ENCODE results near the gene PER2. TPM values are rescaled to one million over a fixed set of nuclear protein-coding genes. Genes with fewer than 3 reads are reported as not detected.
A peak's percentile ranks its signal among the peaks of the same experiment; 100 is the strongest.

The PER2 gene
- total RNA-seq, 4 donors from 2014 or later: 15.6 to 65.2 (median 38.2) TPM

DNA sequence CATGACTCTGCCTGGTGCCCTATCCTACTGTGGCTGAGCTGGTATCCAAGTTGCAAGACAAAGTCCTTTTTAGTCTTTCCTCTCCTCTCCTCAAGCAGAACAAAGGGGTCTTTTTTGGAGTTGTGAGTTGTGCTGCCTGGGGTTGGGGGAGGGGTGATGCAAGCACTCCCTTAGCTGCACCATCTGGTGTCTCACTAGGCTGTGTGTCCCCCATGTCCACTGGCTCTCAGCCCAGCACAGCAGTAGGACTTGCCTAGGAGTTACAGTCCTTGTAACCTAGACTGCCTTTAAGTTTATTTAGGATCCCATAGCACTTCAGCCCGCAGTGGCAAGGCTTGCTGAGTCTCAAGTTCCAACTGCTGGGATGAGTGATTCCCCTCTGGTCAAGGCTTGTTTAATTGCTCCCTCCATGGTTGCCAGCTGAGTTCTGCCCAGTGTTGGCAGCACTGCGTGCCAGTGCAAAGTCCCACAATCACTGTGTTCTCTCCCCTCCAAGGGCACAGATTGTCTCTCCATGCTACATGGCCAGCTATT is 71.7 kb downstream of the PER2 start:
- Histone ChIP-seq H3K36me3 (no peaks in the 10 kb centered on the region), H3K4me1 (no peaks in the 10 kb centered on the region), H3K9me3 (no peaks in the 10 kb centered on the region), H3K27ac (no peak overlapping the region), H3K27me3 (no peaks in the 10 kb centered on the region), H3K4me3 (no peak overlapping the region)
- DNase-seq: no peak
- no peak for TF ChIP-seq POLR2A (IDR thresholded peaks at IDR 0.05)
- TF ChIP-seq, protein P1, sequence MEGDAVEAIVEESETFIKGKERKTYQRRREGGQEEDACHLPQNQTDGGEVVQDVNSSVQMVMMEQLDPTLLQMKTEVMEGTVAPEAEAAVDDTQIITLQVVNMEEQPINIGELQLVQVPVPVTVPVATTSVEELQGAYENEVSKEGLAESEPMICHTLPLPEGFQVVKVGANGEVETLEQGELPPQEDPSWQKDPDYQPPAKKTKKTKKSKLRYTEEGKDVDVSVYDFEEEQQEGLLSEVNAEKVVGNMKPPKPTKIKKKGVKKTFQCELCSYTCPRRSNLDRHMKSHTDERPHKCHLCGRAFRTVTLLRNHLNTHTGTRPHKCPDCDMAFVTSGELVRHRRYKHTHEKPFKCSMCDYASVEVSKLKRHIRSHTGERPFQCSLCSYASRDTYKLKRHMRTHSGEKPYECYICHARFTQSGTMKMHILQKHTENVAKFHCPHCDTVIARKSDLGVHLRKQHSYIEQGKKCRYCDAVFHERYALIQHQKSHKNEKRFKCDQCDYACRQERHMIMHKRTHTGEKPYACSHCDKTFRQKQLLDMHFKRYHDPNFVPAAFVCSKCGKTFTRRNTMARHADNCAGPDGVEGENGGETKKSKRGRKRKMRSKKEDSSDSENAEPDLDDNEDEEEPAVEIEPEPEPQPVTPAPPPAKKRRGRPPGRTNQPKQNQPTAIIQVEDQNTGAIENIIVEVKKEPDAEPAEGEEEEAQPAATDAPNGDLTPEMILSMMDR (IDR thresholded peaks at IDR 0.05): no peak

DNA sequence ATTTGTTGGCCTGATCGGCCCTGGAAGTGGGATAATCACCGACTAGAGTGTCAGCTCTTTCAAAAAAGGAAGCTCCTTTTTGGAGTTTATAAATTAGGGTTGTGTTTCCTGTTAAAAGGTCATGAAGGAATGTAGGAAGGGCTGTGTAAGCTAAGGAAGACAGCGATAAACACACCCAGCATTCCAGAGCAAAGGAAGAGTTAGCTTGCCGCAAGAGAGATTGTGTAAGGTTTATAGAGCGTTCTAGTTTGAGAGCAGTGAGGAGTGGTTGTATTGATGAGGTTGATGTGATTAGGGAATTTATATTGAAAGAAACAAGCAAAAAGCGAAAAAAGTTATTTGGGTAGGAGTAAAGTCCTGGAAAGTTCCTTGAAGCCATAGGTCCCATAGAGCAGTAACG is 81.4 kb downstream of the PER2 start:
- Histone ChIP-seq H3K27ac (no peak overlapping the region), H3K4me3 (no peak overlapping the region), H3K4me1 (peaks cover 0 to 9% (median under 1%) of the 10 kb centered on the region in 4 donors), H3K36me3 (no peaks in the 10 kb centered on the region), H3K9me3 (no peaks in the 10 kb centered on the region), H3K27me3 (no peaks in the 10 kb centered on the region)
- no peak for DNase-seq
- TF ChIP-seq, protein P1 (IDR thresholded peaks at IDR 0.05): no peak
- TF ChIP-seq POLR2A (IDR thresholded peaks at IDR 0.05): no peak

DNA sequence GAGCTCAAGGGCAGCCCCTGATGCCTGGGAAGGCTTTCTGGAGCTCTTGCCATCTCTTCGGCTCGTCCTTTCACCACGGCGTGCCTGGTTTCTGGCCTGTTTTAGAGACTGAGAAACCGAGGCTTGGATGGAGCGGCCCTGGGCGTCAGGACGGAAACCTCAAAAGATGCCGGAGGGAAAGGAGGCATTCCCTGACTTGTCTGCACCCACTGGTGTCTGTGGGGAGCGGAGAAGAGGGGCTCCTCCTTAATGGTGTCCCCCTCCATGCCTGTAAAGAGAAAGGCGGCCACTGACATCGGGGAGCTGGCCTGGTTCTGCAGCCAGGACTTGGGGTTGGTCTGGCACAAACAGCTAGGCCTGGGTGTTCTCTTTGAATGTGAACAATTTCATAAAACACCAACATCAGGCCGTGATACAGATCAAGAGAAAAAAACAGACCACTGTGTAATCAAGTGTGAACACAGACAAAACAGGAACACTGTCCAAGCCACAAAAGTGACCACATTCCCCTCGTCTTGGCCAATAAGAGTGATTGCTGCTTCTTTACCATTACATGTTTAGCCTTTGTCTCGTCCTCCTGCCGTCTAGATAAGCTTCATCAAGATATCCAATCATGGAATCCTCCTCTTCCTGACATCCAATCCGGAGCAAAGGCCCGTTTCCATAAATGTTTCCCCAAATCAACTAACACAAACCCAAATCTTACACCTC is 84.3 kb downstream of the PER2 start:
- peak overlapping the region; percentile 68 to 99 (median 83) for H3K4me3 ChIP-seq
- peaks cover 0 to 26% (median 5%) of the 10 kb centered on the region in 4 donors for H3K4me1 ChIP-seq
- no peaks in the 10 kb centered on the region for H3K27me3 ChIP-seq
- H3K27ac ChIP-seq: peak overlapping the region; percentile 88 to 98 (median 94)
- peak in 2 of 3 donors; percentile 60 to 63 for DNase-seq
- no peak for TF ChIP-seq POLR2A (IDR thresholded peaks at IDR 0.05)
- TF ChIP-seq, protein P1 (IDR thresholded peaks at IDR 0.05): no peak
- H3K36me3 ChIP-seq: no peaks in the 10 kb centered on the region
- H3K9me3 ChIP-seq: no peaks in the 10 kb centered on the region

DNA sequence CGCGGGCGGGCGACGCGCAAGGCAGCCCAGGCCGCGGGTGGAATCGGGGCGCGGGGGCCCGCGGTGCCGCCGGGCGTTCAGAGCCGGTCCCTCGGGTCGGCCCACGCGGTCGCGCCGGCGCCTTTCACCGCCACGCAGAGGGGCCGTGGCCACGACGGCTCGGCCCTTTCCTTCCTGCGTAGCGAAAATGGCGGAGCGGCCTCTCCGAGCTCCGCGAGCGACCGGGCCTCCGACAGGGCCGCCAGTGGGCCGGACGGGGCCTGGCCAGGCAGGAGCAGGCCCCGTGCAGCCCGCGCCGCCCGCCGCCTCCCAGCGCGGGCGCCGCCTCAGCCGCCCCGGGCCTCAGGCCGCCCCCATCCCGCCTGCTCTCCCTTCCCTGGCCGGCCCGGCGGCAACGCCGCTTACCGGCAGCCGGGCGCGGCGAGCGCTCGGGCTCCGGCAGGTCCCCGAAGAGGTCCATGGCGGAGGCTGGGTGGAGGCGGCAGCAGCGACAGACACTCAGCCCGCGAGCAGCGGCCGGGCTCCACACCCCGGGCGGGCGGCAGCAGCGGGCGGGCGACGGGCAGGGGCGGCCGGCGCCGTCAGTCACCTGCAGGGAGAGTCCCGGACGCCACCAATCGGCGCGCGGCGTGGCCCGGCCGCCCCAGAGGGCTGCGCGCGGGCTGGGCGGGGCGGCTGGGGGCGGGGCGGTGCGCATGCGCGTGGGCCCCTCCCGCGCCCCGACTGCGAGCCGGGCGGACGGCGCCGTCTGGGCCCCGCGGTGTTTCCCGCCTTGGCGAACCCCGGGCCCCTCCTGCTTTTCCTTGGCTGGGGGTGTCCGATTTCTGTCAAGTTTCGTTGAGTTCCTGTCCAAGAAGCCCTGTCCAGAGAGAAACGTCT is 85.1 kb downstream of the PER2 start, which contains the start of gene ILKAP:
Gene ILKAP (minus strand): TSS at position 602 of the 879 bp plus-strand sequence. CDS start 142 bp downstream, at position 460.
- no peaks in the 10 kb centered on the region for H3K36me3 ChIP-seq
- H3K9me3 ChIP-seq: no peaks in the 10 kb centered on the region
- H3K27ac ChIP-seq: peak within 1 kb of the TSS; percentile 88 to 98 (median 94)
- TF ChIP-seq, protein P1 (IDR thresholded peaks at IDR 0.05): no peak
- TF ChIP-seq POLR2A (IDR thresholded peaks at IDR 0.05): peak; percentile 50 to 86
- peak within 1 kb of the TSS; percentile 68 to 99 (median 83) for H3K4me3 ChIP-seq
- peaks cover 0 to 26% (median 5%) of the 10 kb centered on the region in 4 donors for H3K4me1 ChIP-seq
- DNase-seq: peak; percentile 85 to 95 (median 93)
- no peaks in the 10 kb centered on the region for H3K27me3 ChIP-seq

DNA sequence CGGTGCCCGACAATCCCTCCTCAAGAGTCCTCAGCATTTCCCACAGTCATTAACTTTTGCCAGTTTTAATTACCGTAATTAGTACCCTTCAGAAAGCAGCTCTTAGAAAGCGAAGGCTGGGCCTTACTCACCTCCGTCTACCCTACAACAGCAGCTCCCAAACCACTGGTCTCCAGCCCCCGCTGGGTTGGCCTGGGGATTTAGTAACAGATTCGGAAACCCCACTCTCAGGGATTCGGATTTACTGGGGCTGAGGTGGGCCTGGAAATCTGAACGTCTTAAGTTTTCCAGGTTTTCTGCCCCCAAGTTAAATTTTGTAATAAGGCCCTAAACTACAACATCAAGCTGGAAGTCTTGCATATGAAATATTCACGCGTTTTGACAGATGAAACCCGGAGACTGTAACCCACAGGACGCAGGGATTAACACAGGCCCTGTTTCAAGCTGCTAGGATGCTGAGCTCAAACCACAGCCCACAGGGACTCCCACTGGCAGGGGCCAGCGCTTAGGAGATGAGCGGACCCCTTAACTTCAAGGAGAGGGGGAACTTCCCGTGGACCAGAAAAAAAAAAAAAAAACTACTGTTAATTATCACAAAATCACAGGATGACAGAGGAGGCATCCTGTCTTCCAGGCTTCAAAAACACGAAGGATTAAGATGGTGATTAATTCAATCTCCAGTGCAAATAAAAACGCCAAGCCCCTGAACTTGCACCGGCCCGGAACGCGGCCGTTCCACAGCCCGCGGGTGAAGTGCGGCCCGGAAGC is 85.9 kb downstream of the PER2 start:
- Histone ChIP-seq H3K4me3 (peak overlapping the region; percentile 68 to 99 (median 83)), H3K36me3 (no peaks in the 10 kb centered on the region), H3K4me1 (peaks cover 0 to 26% (median 5%) of the 10 kb centered on the region in 4 donors), H3K9me3 (no peaks in the 10 kb centered on the region), H3K27me3 (no peaks in the 10 kb centered on the region), H3K27ac (peak overlapping the region; percentile 88 to 98 (median 94))
- DNase-seq: peak in 1 of 3 donors; percentile 22
- no peak for TF ChIP-seq POLR2A (IDR thresholded peaks at IDR 0.05)
- TF ChIP-seq, protein P1 (IDR thresholded peaks at IDR 0.05): no peak
